GM19239 (cell line): Measurements from ENCODE around the gene MSRB1.

Experiments used
- DNase-seq: peaks from one replicate; pipeline ENCODE4 v3.0.0; 2011; ENCODE audit warnings: low spot score; ENCODE audit not compliant: insufficient read length
- FAIRE-seq: peaks from 2 replicates; lab custom pipeline; 2011; peaks lifted over from hg19 to GRCh38; lab: Jason Lieb, UNC

Gene MSRB1, protein sequence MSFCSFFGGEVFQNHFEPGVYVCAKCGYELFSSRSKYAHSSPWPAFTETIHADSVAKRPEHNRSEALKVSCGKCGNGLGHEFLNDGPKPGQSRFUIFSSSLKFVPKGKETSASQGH

DNA sequence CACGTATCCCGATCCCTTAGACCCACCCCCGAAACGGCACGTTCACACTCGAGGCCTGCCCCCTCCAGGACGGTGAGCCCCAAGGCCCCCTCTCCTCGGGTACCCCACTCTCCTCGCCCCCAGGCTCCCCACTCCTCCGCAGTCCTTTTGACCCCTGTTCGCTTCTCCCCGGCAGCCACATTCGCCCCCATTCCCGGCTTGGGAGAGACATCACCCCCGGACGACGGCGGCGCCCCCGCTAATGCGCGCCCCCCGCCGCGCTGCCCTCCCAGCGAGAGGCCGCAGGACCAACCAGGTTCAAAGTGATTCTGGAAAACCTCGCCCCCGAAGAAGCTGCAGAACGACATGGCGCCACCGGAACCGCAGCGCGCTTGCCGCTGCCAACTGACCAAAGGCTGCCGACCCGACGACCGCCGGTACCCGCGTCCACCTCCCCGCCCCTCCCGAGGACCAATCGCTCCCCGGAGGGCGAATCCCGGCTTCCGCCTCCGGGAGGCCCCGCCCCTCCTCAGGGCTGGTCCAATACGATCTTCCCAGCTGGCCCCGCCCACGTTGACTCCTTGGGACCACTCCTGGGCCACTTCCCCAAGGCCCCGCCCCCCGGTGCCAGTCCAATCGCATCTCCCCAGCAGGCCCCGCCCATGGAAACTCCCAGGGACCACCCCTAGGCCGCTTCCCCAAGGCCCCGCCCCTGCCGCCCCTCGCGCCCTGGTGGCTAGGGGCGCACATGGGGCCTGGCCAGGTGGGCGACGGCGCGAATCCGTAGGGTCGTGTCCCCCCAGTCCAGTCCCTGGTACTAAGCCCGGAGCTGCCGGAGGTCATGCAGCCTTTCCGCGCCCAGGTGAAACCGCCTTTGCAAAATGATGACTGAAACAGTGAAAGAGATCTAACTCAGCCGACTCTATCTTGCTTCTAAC is at the start of gene MSRB1:
Gene MSRB1 (minus strand): TSS at position 390 of the 917 bp plus-strand sequence. CDS start 43 bp downstream, at position 347.
- DNase-seq = peak; percentile 99
- FAIRE-seq = peak; percentile 98

DNA sequence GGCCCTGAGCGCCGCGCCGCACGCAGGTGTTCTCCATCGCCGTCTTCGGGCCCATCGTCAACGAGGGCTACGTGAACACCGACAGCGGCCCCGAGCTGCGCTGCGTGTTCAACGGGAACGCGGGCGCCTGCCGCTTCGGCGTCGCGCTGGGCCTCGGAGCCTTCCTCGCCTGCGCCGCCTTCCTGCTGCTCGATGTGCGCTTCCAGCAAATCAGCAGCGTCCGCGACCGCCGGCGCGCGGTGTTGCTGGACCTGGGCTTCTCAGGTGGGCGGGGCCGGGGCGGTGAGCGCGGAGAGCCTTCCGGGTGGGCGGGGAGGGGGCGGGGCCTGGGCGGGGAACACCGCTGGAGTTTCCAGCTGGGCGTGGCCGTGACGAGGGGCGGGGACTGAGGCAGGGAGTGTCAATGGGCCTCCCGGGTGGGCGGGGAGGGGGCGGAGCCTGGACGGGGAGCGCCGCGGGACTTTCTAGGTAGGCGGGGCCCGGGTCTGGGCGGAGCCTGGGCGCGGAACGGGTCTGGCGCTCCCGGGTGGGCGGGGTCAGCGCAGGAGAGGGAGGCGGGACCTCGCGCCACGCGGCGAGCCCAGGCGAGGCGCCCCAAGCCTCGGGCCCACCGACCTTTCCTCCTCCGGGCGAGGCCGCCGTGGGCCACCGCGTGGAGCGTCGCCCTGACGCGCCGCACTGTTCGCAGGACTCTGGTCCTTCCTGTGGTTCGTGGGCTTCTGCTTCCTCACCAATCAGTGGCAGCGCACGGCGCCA is 49.1 kb upstream of the MSRB1 start:
- FAIRE-seq = peak; percentile 95
- DNase-seq = peak; percentile 99

- no peak for DNase-seq
- no peak for FAIRE-seq
These were observed 48.6 kb upstream of the MSRB1 start for GRCh38 chr16:1991588-1991947.

DNA sequence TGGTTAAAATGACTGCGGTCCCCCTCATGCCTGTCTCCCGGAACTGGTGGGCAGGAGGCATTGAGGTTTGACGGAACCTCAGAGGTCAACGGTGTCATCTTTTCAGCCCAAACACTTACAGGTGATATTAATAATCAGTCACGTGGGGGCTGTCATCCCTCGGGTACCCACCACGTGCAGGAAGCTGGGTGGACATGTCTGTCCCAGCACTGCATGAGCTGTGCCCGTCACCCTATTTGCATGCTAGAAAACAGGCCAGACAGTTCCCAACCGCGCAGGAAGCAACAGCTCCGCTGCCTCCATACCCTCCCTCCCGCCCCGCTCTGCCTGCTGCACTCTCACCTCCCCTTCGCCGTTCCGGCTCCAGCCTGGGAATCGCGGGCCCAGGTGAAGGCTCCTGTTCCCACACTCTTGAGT is 48.1 kb upstream of the MSRB1 start:
- FAIRE-seq = peak; percentile 93
- peak; percentile 82 for DNase-seq

- DNase-seq (no peak), FAIRE-seq (peak; percentile 54)
These were observed 47.5 kb upstream of the MSRB1 start for GRCh38 chr16:1990351-1991134.

GRCh38 chr16:1990101-1990350 is 47.0 kb upstream of the MSRB1 start:
- no peak for FAIRE-seq
- DNase-seq = no peak

GRCh38 chr16:1989209-1990100 is 46.5 kb upstream of the MSRB1 start, which contains the start of gene SYNGR3:
TSS of gene SYNGR3 (plus strand) at chr16:1989970. CDS start at chr16:1990103, 133 bp downstream.
- DNase-seq (no peak), FAIRE-seq (no peak)

GRCh38 chr16:1987198-1987597 is 44.2 kb upstream of the MSRB1 start:
- no peak for FAIRE-seq
- no peak for DNase-seq

GRCh38 chr16:1985466-1986150 is 42.6 kb upstream of the MSRB1 start:
- DNase-seq (no peak), FAIRE-seq (no peak)

DNA sequence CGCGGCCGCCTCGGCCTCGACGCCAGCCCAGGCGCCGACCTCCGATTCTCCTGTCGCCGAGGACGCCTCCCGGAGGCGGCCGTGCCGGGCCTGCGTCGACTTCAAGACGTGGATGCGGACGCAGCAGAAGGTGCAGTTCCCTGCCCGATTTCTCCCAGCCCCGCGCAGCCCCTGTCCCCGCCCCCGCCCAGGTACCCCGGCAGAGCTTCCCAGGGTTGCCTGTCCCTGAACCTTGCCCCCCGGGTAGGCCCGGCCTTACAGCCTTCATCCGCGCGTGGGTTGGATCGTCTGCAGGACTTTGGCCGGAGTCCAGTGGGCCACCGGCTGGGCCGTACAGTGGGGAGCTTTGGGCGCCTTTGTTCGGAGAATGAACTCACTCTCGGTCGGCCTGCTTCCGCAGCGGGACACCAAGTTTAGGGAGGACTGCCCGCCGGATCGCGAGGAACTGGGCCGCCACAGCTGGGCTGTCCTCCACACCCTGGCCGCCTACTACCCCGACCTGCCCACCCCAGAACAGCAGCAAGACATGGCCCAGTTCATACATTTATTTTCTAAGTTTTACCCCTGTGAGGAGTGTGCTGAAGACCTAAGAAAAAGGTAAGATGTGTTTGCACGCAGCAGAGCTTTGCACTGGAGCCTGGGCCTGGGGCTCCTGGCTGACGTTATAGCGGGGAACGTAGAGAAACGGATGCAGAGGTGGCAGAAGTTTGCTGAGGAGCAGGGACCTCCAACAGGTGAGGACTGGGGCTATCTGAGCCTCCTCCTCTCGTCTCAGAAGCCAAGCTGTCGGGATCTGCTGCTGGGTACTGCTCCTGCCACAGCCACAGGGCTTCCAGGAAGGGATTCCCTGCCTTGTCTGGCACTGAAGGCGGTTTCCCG is 41.6 kb upstream of the MSRB1 start:
- FAIRE-seq = peak; percentile 53
- no peak for DNase-seq

DNA sequence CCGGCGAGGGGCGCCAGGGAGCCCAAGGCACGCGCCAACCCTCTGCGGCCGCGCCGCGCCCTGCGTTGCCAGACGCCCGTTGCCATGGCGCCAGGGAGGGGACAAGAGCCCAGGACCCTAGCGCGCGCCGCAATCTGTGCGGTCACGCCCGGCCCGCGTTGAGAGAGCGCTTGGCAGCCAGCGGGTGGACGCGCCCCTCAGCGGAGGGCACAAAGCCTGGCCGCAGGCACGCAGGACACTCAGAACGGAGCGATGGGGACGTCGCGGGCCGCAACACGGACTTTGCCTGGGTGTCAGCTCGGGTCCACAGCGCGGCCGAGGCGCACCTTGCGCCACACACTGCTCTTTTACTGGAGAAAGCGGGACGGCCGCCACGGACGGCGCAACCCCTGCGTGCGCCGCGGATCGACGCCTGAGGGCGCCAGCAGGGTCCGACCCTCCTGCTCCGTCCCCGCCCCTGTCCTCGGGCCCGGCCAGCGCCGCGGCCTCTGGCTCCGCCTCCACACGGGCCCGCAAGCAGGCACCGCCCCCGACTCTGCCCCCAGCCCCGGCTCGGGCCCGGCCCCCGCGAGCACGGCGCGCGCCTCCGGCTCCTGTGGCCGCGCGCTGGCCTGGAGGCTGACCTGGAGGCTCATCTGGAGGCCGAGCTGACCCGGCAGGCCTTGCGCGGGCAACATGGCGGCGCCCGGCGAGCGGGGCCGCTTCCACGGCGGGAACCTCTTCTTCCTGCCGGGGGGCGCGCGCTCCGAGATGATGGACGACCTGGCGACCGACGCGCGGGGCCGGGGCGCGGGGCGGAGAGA is 40.7 kb upstream of the MSRB1 start, which contains the start of gene GFER:
Gene GFER (plus strand): TSS at position 650 of the 803 bp plus-strand sequence. CDS start 26 bp downstream, at position 676.
- FAIRE-seq (peak; percentile 90), DNase-seq (peak; percentile 97)

DNA sequence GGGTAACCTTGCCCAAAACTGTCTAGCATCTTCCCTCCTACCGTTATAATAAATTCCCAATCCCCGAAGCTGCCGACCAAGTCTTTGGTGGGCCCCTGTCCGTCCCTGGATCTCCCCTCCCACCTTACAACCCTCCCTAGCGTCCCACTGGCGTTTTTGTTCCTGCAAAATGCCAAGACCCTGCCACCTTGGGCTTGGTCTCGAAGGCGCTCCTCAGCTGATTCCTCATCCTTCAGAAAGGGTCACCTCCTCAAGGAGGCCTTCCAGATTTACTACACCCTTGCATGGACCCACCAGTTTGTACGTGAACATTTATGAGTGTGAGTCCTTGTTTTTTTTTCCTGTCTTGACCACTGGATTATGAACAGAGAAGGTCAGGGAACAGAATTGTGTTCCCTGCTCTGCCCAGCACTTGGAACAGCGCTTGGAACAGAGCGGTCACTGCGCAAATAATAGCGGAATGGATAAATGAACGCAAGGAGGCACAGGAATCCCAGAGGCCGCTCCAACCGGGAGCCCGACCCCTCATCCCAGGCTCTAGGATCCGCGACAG is 40.1 kb upstream of the MSRB1 start:
- FAIRE-seq (no peak), DNase-seq (no peak)

DNA sequence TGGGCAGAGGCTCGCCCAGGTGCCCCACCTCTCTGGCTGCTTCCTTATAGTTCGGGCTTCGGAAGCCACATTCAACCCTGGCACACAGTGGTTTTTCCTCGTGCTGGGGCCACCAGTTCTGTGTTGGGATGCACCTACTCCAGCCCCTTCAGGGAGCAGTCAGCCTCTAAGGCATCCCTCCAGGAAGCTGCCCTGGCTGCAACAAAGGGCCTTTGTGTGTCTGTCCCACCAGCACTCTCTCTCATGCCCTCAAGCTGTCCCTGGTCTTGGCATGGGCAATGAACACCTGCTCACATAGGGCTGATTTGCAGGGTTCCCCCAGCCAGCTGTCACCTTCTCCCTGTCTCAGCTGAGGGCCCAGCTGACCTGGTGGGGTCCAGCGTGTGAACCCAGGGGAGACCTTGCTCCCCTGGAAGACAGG is 39.0 kb upstream of the MSRB1 start:
- FAIRE-seq = no peak

DNA sequence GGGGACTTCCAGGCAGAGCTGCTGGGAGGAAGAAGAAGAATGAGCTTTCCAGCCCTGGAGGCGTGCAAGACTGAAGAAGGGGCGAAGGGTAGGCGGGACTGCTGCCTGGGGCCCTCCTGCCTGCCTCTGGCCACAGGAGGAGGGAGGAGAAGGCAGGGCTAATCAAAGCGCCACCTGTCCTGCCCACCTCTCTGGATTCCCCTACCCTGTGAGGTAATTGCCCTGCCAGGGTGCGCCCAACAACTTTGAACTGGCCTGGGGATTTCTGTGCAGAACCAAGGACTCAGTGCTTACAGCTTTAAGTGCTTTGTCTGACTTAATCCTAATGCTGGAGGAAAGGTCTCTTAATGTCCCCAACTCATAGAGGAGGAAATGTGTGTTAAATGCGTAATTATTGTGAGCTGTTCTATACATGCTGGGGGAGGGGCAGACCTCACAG is 38.4 kb upstream of the MSRB1 start, which contains the start of gene NOXO1:
Gene NOXO1 (minus strand): TSS at position 72 of the 439 bp plus-strand sequence. CDS start 290 bp downstream, outside the sequence.
- no peak for DNase-seq
- no peak for FAIRE-seq

More for the DNA sequence above, 39.0 kb upstream of the MSRB1 start:
- no peak for DNase-seq

DNA sequence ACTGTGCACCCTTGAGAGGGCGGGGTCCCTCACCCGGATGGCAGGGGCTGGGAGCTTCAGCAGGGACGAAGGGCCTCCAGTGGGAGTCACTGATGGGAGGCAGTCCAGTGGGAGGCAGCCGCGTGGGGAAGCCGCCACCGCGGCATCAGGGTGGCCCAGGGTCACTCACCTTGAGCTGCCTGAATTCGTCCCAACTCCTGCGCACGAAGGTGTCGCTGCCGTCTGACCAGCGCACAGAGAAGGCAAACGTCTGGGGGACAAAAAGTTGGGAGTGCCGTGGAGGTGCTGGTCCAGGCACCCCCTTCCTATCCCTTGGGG is 37.7 kb upstream of the MSRB1 start:
- DNase-seq (no peak), FAIRE-seq (no peak)

GRCh38 chr16:1980030-1980769 is 37.2 kb upstream of the MSRB1 start:
- FAIRE-seq (no peak), DNase-seq (no peak)
